CD8-positive, alpha-beta memory T cell (primary cell): ENCODE measurements around the gene MYOM1. TPM values are rescaled to one million over a fixed set of nuclear protein-coding genes. Genes with fewer than 3 reads are reported as not detected.
A peak's percentile ranks its signal among the peaks of the same experiment; 100 is the strongest.

Experiments
- CTCF ChIA-PET: fragments of 350-600 bp; sonication (Branson Sonifier 250); formaldehyde crosslinking; loops from one replicate; lab custom pipeline; 2021; ENCODE audit warnings: antibody characterized with exemption; lab: Charles Lee
- POLR2A ChIA-PET: fragments of 350-600 bp; sonication (Branson Sonifier 250); formaldehyde crosslinking; loops from one replicate; lab custom pipeline; 2021; ENCODE audit warnings: antibody characterized with exemption; lab: Charles Lee
- DNase-seq, 5 donors: peaks; one replicate each; pipeline versions ENCODE4 v3.0.0 to v3.0.0-alpha.2; 2020 to 2022; ENCODE audit warnings: mixed read lengths in 1 of 5
- H3K27ac ChIP-seq: one replicate; pipeline ENCODE4 v1.7.0; 2013; ENCODE audit warnings: low read depth, mild to moderate bottlenecking, low read length, moderate library complexity
- H3K27me3 ChIP-seq: 2 replicates; pipeline ENCODE4 v1.7.0; 2013; ENCODE audit warnings: low read length, mild to moderate bottlenecking; ENCODE audit not compliant: insufficient read depth, poor library complexity, severe bottlenecking
- H3K36me3 ChIP-seq: 2 replicates; pipeline ENCODE4 v1.7.0; 2013; ENCODE audit warnings: mild to moderate bottlenecking, low read length, moderate library complexity; ENCODE audit not compliant: insufficient read depth
- H3K4me1 ChIP-seq: 2 replicates; pipeline ENCODE4 v1.7.0; 2013; ENCODE audit warnings: mild to moderate bottlenecking, low read length, moderate library complexity; ENCODE audit not compliant: insufficient read depth
- H3K4me3 ChIP-seq: 2 replicates; pipeline ENCODE4 v1.7.0; 2013; ENCODE audit warnings: mild to moderate bottlenecking, low read length
- H3K9me3 ChIP-seq: 2 replicates; pipeline ENCODE4 v1.7.0; 2013; ENCODE audit warnings: mild to moderate bottlenecking, low read length
- H3K27ac Mint-ChIP-seq, 8 donors: one replicate each; pipeline ENCODE4 v1.8.0; 2020 to 2021; ENCODE audit warnings: mixed read lengths in 8 of 8, mild to moderate bottlenecking in 6 of 8, inconsistent platforms in 3 of 8, moderate library complexity in 3 of 8
- H3K27me3 Mint-ChIP-seq, 2 donors: one replicate each; pipeline ENCODE4 v1.8.0; 2020 to 2021; ENCODE audit warnings: mixed read lengths in 2 of 2, mild to moderate bottlenecking in 1 of 2, moderate library complexity in 1 of 2
- H3K36me3 Mint-ChIP-seq, 3 donors: one replicate each; pipeline ENCODE4 v1.8.0; 2020 to 2021; ENCODE audit warnings: mixed read lengths in 3 of 3, inconsistent platforms in 1 of 3, mild to moderate bottlenecking in 1 of 3
- H3K4me1 Mint-ChIP-seq, 3 donors: one replicate each; pipeline ENCODE4 v1.8.0; 2020 to 2021; ENCODE audit warnings: mixed read lengths in 3 of 3, inconsistent platforms in 1 of 3, mild to moderate bottlenecking in 1 of 3
- H3K4me3 Mint-ChIP-seq, 7 donors: one replicate each; pipeline ENCODE4 v1.8.0; 2020 to 2021; ENCODE audit warnings: mixed read lengths in 7 of 7, mild to moderate bottlenecking in 6 of 7, moderate library complexity in 4 of 7, inconsistent platforms in 2 of 7
- H3K9me3 Mint-ChIP-seq, 5 donors: one replicate each; pipeline ENCODE4 v1.8.0; 2020 to 2022; ENCODE audit warnings: mixed read lengths in 5 of 5, mild to moderate bottlenecking in 3 of 5, moderate library complexity in 2 of 5, inconsistent platforms in 1 of 5
- polyA plus RNA-seq: library from polyadenylated mRNA; unstranded; fragments of 300-500 nt; fragmentation: Illumina TruSeq; gene quantifications from one replicate; pipeline ENCODE4 v1.2.3, GENCODE V29; 2021
- total RNA-seq, 2 experiments: library from RNA; stranded (reverse); gene quantifications; one replicate each; pipeline ENCODE4 v1.2.3, GENCODE V29; 2021

The MYOM1 gene
- total and polyA plus RNA-seq, 3 experiments from 2014 or later: 0.84 to 1.2 (median 0.92) TPM

- Histone ChIP-seq H3K27ac (no peak overlapping the region), H3K4me3 (no peak overlapping the region), H3K36me3 (no peaks in the 10 kb centered on the region), H3K4me1 (no peaks in the 10 kb centered on the region), H3K27me3 (no peaks in the 10 kb centered on the region), H3K9me3 (no peaks in the 10 kb centered on the region)
- Mint-ChIP-seq H3K27ac (peak overlapping the region in 1 of 8 donors; percentile 70), H3K4me3 (no peak overlapping the region), H3K9me3 (no peaks in the 10 kb centered on the region), H3K27me3 (peaks cover 0 to 1% of the 10 kb centered on the region in 2 donors), H3K36me3 (peaks cover 4 to 18% (median 5%) of the 10 kb centered on the region in 3 donors), H3K4me1 (no peaks in the 10 kb centered on the region)
- ChIA-PET POLR2A (no interaction called here), CTCF (interaction anchor here (1.5 kb wide), 1 partner anchor 84 kb away, joined by 3 read pairs; no protein-coding TSS in a partner anchor)
- no peak for DNase-seq
Observed at GRCh38 chr18:3162181-3162580, 57.6 kb downstream of the MYOM1 start.

- peaks cover 0 to 1% of the 10 kb centered on the region in 2 donors for H3K27me3 Mint-ChIP-seq
- H3K4me1 ChIP-seq: no peaks in the 10 kb centered on the region
- no peaks in the 10 kb centered on the region for H3K27me3 ChIP-seq
- no peaks in the 10 kb centered on the region for H3K36me3 ChIP-seq
- no peak overlapping the region for H3K27ac Mint-ChIP-seq
- peaks cover 4 to 18% (median 4%) of the 10 kb centered on the region in 3 donors for H3K36me3 Mint-ChIP-seq
- H3K27ac ChIP-seq: no peak overlapping the region
- ChIA-PET POLR2A (no interaction called here), CTCF (no interaction called here)
- no peaks in the 10 kb centered on the region for H3K4me1 Mint-ChIP-seq
- DNase-seq: no peak
- H3K9me3 Mint-ChIP-seq: no peaks in the 10 kb centered on the region
- no peak overlapping the region for H3K4me3 Mint-ChIP-seq
- H3K9me3 ChIP-seq: no peaks in the 10 kb centered on the region
- no peak overlapping the region for H3K4me3 ChIP-seq
Observed at GRCh38 chr18:3159830-3160229, 59.9 kb downstream of the MYOM1 start.

- Histone ChIP-seq H3K9me3 (no peaks in the 10 kb centered on the region), H3K27ac (no peak overlapping the region), H3K4me1 (no peaks in the 10 kb centered on the region), H3K27me3 (no peaks in the 10 kb centered on the region), H3K36me3 (no peaks in the 10 kb centered on the region), H3K4me3 (no peak overlapping the region)
- DNase-seq: no peak
- Mint-ChIP-seq H3K36me3 (peaks cover 0 to 6% (median 0%) of the 10 kb centered on the region in 3 donors), H3K27ac (no peak overlapping the region), H3K9me3 (no peaks in the 10 kb centered on the region), H3K27me3 (peaks cover 0 to 1% of the 10 kb centered on the region in 2 donors), H3K4me3 (no peak overlapping the region), H3K4me1 (peaks cover 0 to 8% (median 4%) of the 10 kb centered on the region in 3 donors)
- CTCF ChIA-PET: interaction anchor here (1.4 kb wide), 1 partner anchor 29 kb away, joined by 6 read pairs; no protein-coding TSS in a partner anchor
- POLR2A ChIA-PET: no interaction called here
Observed at GRCh38 chr18:3157606-3158005, 62.2 kb downstream of the MYOM1 start.

- H3K9me3 Mint-ChIP-seq: no peaks in the 10 kb centered on the region
- CTCF ChIA-PET: interaction anchor here (1.1 to 1.4 kb wide), 2 partner anchors 10 to 28 kb away, joined by 4 to 6 read pairs; no protein-coding TSS in a partner anchor
Observed at GRCh38 chr18:3157086-3157485, 62.7 kb downstream of the MYOM1 start.

GRCh38 chr18:3156325-3156640 lies 63.5 kb downstream of the MYOM1 start:
- no peak for DNase-seq
- CTCF ChIA-PET: interaction anchor here (1.1 to 1.5 kb wide), 3 partner anchors 9 to 223 kb away, joined by 3 to 4 read pairs (median 3); no protein-coding TSS in a partner anchor
- Mint-ChIP-seq H3K27ac (no peak overlapping the region), H3K9me3 (no peaks in the 10 kb centered on the region), H3K4me3 (no peak overlapping the region), H3K36me3 (peaks cover 0 to 1% (median 0%) of the 10 kb centered on the region in 3 donors), H3K4me1 (peaks cover 6 to 13% (median 7%) of the 10 kb centered on the region in 3 donors), H3K27me3 (peaks cover 0 to 1% of the 10 kb centered on the region in 2 donors)
- Histone ChIP-seq H3K27me3 (no peaks in the 10 kb centered on the region), H3K4me3 (no peak overlapping the region), H3K36me3 (no peaks in the 10 kb centered on the region), H3K9me3 (no peaks in the 10 kb centered on the region), H3K27ac (no peak overlapping the region), H3K4me1 (no peaks in the 10 kb centered on the region)
- POLR2A ChIA-PET: no interaction called here

More at GRCh38 chr18:3157086-3157485, 62.7 kb downstream of the MYOM1 start:
- DNase-seq: no peak
- peaks cover 0 to 4% (median 0%) of the 10 kb centered on the region in 3 donors for H3K36me3 Mint-ChIP-seq
- H3K4me3 ChIP-seq: no peak overlapping the region
- no peaks in the 10 kb centered on the region for H3K4me1 ChIP-seq
- no peak overlapping the region for H3K27ac Mint-ChIP-seq
- H3K27me3 Mint-ChIP-seq: peaks cover 0 to 1% of the 10 kb centered on the region in 2 donors
- H3K27ac ChIP-seq: no peak overlapping the region
- no peaks in the 10 kb centered on the region for H3K9me3 ChIP-seq
- H3K27me3 ChIP-seq: no peaks in the 10 kb centered on the region
- H3K36me3 ChIP-seq: no peaks in the 10 kb centered on the region
- H3K4me1 Mint-ChIP-seq: peaks cover 0 to 10% (median 4%) of the 10 kb centered on the region in 3 donors
- POLR2A ChIA-PET: no interaction called here
- no peak overlapping the region for H3K4me3 Mint-ChIP-seq

GRCh38 chr18:3154214-3154613 lies 65.6 kb downstream of the MYOM1 start:
- Histone ChIP-seq H3K4me1 (no peaks in the 10 kb centered on the region), H3K27me3 (no peaks in the 10 kb centered on the region), H3K27ac (no peak overlapping the region), H3K9me3 (no peaks in the 10 kb centered on the region), H3K4me3 (no peak overlapping the region), H3K36me3 (no peaks in the 10 kb centered on the region)
- H3K9me3 Mint-ChIP-seq: no peaks in the 10 kb centered on the region
- no peaks in the 10 kb centered on the region for H3K36me3 Mint-ChIP-seq
- CTCF ChIA-PET: no interaction called here
- no peak overlapping the region for H3K4me3 Mint-ChIP-seq
- no peak for DNase-seq
- no peak overlapping the region for H3K27ac Mint-ChIP-seq
- POLR2A ChIA-PET: interaction anchor here (0.9 kb wide), 1 partner anchor 92 kb away, joined by 3 read pairs; no protein-coding TSS in a partner anchor
- H3K4me1 Mint-ChIP-seq: peaks cover 6 to 13% (median 9%) of the 10 kb centered on the region in 3 donors
- no peaks in the 10 kb centered on the region for H3K27me3 Mint-ChIP-seq

GRCh38 chr18:3153107-3153704 lies 66.6 kb downstream of the MYOM1 start:
- H3K4me3 ChIP-seq: no peak overlapping the region
- peaks cover 6 to 13% (median 9%) of the 10 kb centered on the region in 3 donors for H3K4me1 Mint-ChIP-seq
- H3K9me3 Mint-ChIP-seq: no peaks in the 10 kb centered on the region
- ChIA-PET CTCF (interaction anchor here (1.3 to 2.6 kb wide), 8 partner anchors 14 to 513 kb away, joined by 3 to 20 read pairs (median 8); no protein-coding TSS in a partner anchor), POLR2A (no interaction called here)
- H3K36me3 Mint-ChIP-seq: no peaks in the 10 kb centered on the region
- peak overlapping the region in 3 of 8 donors; percentile 21 to 70 (median 44) for H3K27ac Mint-ChIP-seq
- H3K4me1 ChIP-seq: no peaks in the 10 kb centered on the region
- H3K27me3 Mint-ChIP-seq: no peaks in the 10 kb centered on the region
- H3K4me3 Mint-ChIP-seq: no peak overlapping the region
- no peak overlapping the region for H3K27ac ChIP-seq
- no peaks in the 10 kb centered on the region for H3K27me3 ChIP-seq
- H3K9me3 ChIP-seq: no peaks in the 10 kb centered on the region
- no peaks in the 10 kb centered on the region for H3K36me3 ChIP-seq
- DNase-seq: no peak

- POLR2A ChIA-PET: interaction anchor here (1.4 kb wide), 1 partner anchor 158 kb away, joined by 5 read pairs; no protein-coding TSS in a partner anchor
Observed at GRCh38 chr18:3152294-3152693, 67.5 kb downstream of the MYOM1 start.

More at GRCh38 chr18:3152294-3152693, 67.5 kb downstream of the MYOM1 start:
- H3K9me3 Mint-ChIP-seq: no peaks in the 10 kb centered on the region
- Histone ChIP-seq H3K36me3 (no peaks in the 10 kb centered on the region), H3K4me3 (no peak overlapping the region), H3K4me1 (no peaks in the 10 kb centered on the region), H3K9me3 (no peaks in the 10 kb centered on the region), H3K27ac (no peak overlapping the region), H3K27me3 (no peaks in the 10 kb centered on the region)
- peak overlapping the region in 1 of 7 donors; percentile 49 for H3K4me3 Mint-ChIP-seq
- H3K27ac Mint-ChIP-seq: peak overlapping the region in 1 of 8 donors; percentile 34
- H3K36me3 Mint-ChIP-seq: no peaks in the 10 kb centered on the region
- H3K4me1 Mint-ChIP-seq: peaks cover 6 to 13% (median 9%) of the 10 kb centered on the region in 3 donors
- no peaks in the 10 kb centered on the region for H3K27me3 Mint-ChIP-seq
- no peak for DNase-seq
- CTCF ChIA-PET: interaction anchor here (0.9 to 2.6 kb wide), 17 partner anchors 15 to 514 kb away, joined by 3 to 23 read pairs (median 5); partner anchors contain the start of genes MYL12A and MYL12B
